ENCODE results near the gene KCNA2.

DNA sequence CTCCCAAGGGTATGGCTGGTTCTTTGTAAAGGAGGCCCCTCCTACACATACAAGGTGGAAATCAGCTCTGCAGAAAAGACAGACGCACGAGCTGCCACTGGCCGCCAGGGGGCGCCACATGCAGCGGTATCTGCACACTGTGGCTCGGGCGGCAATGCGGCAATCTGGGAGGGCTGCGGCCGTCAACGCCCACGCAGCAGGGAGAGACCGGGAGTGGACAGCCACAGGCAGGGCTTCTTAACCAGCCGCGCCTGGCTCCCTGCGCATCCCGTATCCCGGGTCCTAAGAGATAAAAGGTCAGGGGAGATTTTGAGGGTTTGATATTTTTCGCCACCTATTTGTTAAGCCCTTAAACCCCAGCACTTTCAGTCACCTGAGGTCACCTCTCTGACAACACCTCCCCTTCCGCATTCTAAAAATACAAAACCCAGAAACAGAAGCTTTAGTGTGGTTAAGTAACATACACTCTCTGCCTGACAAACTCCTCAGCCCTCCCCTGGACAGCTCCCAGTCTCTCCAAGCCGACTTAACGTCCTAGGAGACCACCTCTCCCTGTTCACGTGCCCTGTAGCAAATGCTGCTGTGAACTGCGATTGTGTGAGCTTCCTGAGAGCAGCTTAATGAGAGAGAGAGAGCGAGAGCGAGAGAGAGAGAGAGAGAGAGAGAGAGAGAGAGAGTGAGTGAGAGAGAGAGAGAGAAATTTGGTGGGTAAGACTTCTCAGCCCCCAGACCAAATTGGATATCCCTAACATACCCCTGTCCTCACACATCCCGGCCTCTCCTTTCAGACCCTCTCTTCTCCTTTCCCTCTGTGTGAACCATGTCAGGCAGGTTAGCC, 13.5 kb upstream of the KCNA2 start:
- TF ChIP-seq CTCF (IDR thresholded peaks at IDR 0.05 in 4 of 5, conservative IDR thresholded peaks at IDR 0.05 in 1 of 5) (peak; percentile 62 to 88 (median 79)), POLR2A (IDR thresholded peaks at IDR 0.05) (no peak)

Data from gastrocnemius medialis (tissue), 4 donors.